HL-60 (cell line): ENCODE data around the gene KRTAP5-2.
"Not testable (repeated sequence)": the region's sequence is repeated elsewhere in the genome, so short reads cannot be mapped to it uniquely, and the experiment has no call there.

Experiments used
- DNase-seq, 2 experiments: peaks; one replicate each; pipeline ENCODE4 v3.0.0-alpha.2; 2010 to 2020; ENCODE audit warnings: low read depth in 1 of 2, low spot score in 1 of 2
- H3K27ac ChIP-seq: fragments of 250-450 bp; sonication (Bioruptor Pico); replicated peaks from 2 replicates; pipeline ENCODE4 v1.5.1; 2020; ENCODE audit warnings: mild to moderate bottlenecking, moderate library complexity
- H3K27me3 ChIP-seq: fragments of 250-450 bp; sonication (Bioruptor Pico); 2 replicates; pipeline ENCODE4 v1.5.1; 2021; ENCODE audit warnings: mild to moderate bottlenecking, moderate library complexity; ENCODE audit not compliant: insufficient read depth, poor library complexity, severe bottlenecking
- H3K4me3 ChIP-seq: replicated peaks from 2 replicates; pipeline ENCODE4 v1.5.1; 2011; ENCODE audit warnings: mild to moderate bottlenecking, control low read depth, low read length; ENCODE audit not compliant: insufficient read depth
- GABPA ChIP-seq: IDR thresholded peaks from 2 replicates; pipeline ENCODE4 v1.6.1; 2012; ENCODE audit warnings: low read depth
- POLR2AphosphoS5 ChIP-seq: IDR thresholded peaks from 2 replicates; pipeline ENCODE4 v1.6.1; 2012; ENCODE audit warnings: low read depth
- SPI1 ChIP-seq: IDR thresholded peaks from 2 replicates; pipeline ENCODE4 v1.6.1; 2012; ENCODE audit warnings: low read depth, mild to moderate bottlenecking, borderline replicate concordance
- TF ChIP-seq, protein P1 (sequence below): IDR thresholded peaks from one replicate; pipeline ENCODE4 v1.5.1; 2011; ENCODE audit warnings: low read length, control low read depth, inconsistent platforms; ENCODE audit not compliant: insufficient read depth
- TF ChIP-seq, protein P2 (sequence below): IDR thresholded peaks from 2 replicates; pipeline ENCODE4 v1.6.1; 2012; ENCODE audit warnings: low read depth; ENCODE audit not compliant: insufficient replicate concordance

The KRTAP5-2 gene

DNA sequence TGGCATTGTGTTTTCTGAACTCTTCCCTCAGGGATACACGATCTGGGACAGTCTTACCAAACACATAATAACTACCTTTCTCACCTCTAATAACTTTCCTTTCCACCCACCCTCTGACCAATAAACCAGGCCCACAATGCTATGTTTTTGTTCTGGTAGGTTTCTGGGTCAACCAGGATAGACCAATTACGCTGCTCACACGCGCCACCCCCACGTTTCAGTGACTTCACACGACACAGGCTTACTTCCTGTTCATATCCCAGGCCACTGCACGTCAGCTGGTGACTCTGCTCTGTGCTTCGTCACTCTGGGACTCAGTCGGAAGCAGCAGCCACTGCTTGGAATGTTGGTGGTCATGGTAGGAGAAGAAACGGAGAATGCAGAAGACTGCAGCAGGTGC is 21.4 kb upstream of the KRTAP5-2 start:
- TF ChIP-seq, protein P1, sequence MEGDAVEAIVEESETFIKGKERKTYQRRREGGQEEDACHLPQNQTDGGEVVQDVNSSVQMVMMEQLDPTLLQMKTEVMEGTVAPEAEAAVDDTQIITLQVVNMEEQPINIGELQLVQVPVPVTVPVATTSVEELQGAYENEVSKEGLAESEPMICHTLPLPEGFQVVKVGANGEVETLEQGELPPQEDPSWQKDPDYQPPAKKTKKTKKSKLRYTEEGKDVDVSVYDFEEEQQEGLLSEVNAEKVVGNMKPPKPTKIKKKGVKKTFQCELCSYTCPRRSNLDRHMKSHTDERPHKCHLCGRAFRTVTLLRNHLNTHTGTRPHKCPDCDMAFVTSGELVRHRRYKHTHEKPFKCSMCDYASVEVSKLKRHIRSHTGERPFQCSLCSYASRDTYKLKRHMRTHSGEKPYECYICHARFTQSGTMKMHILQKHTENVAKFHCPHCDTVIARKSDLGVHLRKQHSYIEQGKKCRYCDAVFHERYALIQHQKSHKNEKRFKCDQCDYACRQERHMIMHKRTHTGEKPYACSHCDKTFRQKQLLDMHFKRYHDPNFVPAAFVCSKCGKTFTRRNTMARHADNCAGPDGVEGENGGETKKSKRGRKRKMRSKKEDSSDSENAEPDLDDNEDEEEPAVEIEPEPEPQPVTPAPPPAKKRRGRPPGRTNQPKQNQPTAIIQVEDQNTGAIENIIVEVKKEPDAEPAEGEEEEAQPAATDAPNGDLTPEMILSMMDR, result no peak
- no peak for TF ChIP-seq GABPA
- TF ChIP-seq SPI1, result no peak
- TF ChIP-seq, protein P2, sequence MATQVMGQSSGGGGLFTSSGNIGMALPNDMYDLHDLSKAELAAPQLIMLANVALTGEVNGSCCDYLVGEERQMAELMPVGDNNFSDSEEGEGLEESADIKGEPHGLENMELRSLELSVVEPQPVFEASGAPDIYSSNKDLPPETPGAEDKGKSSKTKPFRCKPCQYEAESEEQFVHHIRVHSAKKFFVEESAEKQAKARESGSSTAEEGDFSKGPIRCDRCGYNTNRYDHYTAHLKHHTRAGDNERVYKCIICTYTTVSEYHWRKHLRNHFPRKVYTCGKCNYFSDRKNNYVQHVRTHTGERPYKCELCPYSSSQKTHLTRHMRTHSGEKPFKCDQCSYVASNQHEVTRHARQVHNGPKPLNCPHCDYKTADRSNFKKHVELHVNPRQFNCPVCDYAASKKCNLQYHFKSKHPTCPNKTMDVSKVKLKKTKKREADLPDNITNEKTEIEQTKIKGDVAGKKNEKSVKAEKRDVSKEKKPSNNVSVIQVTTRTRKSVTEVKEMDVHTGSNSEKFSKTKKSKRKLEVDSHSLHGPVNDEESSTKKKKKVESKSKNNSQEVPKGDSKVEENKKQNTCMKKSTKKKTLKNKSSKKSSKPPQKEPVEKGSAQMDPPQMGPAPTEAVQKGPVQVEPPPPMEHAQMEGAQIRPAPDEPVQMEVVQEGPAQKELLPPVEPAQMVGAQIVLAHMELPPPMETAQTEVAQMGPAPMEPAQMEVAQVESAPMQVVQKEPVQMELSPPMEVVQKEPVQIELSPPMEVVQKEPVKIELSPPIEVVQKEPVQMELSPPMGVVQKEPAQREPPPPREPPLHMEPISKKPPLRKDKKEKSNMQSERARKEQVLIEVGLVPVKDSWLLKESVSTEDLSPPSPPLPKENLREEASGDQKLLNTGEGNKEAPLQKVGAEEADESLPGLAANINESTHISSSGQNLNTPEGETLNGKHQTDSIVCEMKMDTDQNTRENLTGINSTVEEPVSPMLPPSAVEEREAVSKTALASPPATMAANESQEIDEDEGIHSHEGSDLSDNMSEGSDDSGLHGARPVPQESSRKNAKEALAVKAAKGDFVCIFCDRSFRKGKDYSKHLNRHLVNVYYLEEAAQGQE, result no peak
- TF ChIP-seq POLR2AphosphoS5, result no peak
- no peak overlapping the region for H3K27ac ChIP-seq
- no peaks in the 10 kb centered on the region for H3K27me3 ChIP-seq
- no peak overlapping the region for H3K4me3 ChIP-seq
- peak in 1 of 2 experiments; percentile 20 for DNase-seq

DNA sequence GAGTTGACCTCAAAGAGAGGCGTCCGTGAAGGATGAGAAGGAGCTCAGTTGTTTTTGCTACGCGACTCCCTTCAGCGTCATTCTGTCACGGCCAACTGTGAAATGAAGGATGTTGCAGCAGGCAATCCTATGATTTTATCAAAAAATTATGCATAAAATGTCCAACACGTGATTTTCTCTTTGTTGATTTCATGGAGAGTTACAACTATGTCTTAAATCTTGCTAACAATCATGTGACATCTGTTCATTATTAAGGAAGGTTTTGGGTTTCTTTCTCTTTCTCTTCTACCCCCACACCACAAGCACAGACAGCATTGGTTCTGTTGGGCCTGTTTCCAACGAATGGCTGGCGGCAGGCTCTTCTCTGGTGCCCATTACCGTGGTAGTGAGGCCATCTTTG is 20.1 kb upstream of the KRTAP5-2 start:
- no peak for TF ChIP-seq POLR2AphosphoS5
- TF ChIP-seq, protein P1, result no peak
- TF ChIP-seq GABPA, result no peak
- TF ChIP-seq SPI1, result no peak
- TF ChIP-seq, protein P2, result no peak
- Histone ChIP-seq H3K27ac (no peak overlapping the region), H3K4me3 (no peak overlapping the region), H3K27me3 (no peaks in the 10 kb centered on the region)
- no peak for DNase-seq

DNA sequence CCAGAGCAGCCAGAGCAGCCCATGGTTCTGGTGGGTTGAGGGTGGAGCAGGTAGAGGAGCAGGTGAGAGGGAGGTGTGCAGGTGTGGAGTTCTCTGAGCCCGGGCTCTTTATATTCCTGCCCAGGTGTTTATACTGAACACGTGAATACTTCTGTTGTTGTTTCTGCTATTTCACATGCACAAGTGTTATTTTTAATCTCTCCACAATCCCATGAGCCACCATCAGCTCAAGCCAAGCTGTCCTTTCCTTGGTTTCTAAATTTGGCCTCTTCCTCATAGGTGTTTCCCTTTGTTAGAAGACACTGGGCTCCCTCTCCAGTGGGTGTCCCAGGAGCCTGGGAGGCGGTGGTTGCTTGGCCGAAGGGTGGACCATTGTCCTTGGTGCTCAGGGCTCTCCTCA is 10.3 kb upstream of the KRTAP5-2 start, which contains the start of gene KRTAP5-3:
KRTAP5-3 (minus strand) TSS at position 101 of the 400 bp plus-strand sequence; CDS start at position 23, 78 bp downstream.
- H3K27me3 ChIP-seq, result no peaks in the 10 kb centered on the region
- DNase-seq, result no peak
- TF ChIP-seq, protein P1, result no peak
- TF ChIP-seq SPI1 (no peak), POLR2AphosphoS5 (no peak), GABPA (no peak)
- TF ChIP-seq, protein P2, result no peak
- no peak within 1 kb of the TSS for H3K4me3 ChIP-seq
- no peak within 1 kb of the TSS for H3K27ac ChIP-seq

- not testable (repeated sequence) for DNase-seq, H3K4me3 ChIP-seq, H3K27ac ChIP-seq, H3K27me3 ChIP-seq
Observed at GRCh38 chr11:1607901-1608300, 9.8 kb upstream of the KRTAP5-2 start.

DNA sequence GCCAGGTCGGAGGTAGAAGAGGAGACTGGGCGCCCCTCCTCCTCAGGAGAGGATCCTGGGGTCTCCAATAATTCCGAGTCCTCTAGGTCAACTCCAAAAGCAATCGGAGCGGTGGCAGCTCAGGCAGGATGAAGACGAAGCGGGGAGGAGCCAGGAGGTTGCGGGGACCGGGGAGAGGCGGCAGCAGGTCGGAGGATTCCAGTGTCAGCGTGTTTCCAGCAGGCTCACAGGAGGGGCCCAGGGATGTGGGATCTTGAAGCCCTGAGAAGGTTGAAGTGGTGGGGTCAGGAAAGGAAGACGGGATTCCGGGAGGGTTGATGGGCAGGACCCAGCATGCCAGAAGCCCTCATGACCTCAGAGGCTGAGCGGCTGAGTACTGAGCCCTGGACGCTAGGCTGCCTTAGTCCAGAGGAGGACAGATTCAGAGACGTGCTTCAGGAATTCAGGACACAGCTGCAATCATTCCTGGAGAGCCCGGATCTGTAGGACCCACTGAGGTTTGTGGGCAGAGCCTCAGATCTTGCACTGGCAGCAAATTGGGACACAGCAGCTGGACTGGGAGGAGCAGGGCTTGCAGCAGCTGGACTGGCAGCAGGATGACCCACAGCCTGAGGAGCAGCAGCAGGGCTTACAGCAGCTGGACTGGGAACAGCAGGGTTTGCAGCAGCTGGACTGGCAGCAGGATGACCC is 9.2 kb upstream of the KRTAP5-2 start:
- not testable (repeated sequence) for H3K4me3 ChIP-seq, H3K27ac ChIP-seq, DNase-seq, H3K27me3 ChIP-seq

- not testable (repeated sequence) for H3K4me3 ChIP-seq, H3K27ac ChIP-seq, DNase-seq, H3K27me3 ChIP-seq
Observed at GRCh38 chr11:1605923-1606322, 7.8 kb upstream of the KRTAP5-2 start.
